Fibroblast of mammary gland (primary cell): ENCODE results near the gene KCNQ1.

Experiments
- DNase-seq: peaks from one replicate; pipeline ENCODE4 v3.0.0-alpha.2; 2010; ENCODE audit warnings: low read depth
- H3K4me3 ChIP-seq: 2 replicates; pipeline ENCODE4 v1.5.1; 2011; ENCODE audit warnings: low read depth, mild to moderate bottlenecking, low read length, moderate library complexity; ENCODE audit not compliant: control insufficient read depth
- TF ChIP-seq, protein P1 (sequence below): conservative IDR thresholded peaks from 2 replicates; pipeline ENCODE4 v1.5.1; 2011; ENCODE audit warnings: low read depth, low read length, inconsistent platforms; ENCODE audit not compliant: control insufficient read depth, insufficient read depth

Gene KCNQ1

DNA sequence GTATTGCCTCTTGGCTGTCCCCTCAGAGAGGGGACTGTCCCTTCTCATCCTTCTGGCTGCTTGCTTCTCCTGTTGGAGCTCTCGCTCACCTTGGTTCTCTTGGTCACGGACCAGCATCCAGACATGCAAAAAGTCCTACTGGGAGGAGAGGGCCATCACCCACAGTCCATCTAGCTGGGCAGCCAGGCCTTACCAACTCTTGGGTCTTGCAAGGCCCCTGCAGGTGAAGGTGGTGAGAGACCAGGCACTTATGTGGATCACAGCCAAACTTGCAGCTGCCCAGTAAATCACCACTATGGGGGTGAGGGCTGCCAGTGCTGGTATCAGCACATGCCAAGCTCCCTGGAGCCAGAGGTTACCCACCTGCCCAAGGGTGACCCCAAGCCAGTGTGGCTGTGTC is 218.7 kb downstream of the KCNQ1 start:
- TF ChIP-seq, protein P1, sequence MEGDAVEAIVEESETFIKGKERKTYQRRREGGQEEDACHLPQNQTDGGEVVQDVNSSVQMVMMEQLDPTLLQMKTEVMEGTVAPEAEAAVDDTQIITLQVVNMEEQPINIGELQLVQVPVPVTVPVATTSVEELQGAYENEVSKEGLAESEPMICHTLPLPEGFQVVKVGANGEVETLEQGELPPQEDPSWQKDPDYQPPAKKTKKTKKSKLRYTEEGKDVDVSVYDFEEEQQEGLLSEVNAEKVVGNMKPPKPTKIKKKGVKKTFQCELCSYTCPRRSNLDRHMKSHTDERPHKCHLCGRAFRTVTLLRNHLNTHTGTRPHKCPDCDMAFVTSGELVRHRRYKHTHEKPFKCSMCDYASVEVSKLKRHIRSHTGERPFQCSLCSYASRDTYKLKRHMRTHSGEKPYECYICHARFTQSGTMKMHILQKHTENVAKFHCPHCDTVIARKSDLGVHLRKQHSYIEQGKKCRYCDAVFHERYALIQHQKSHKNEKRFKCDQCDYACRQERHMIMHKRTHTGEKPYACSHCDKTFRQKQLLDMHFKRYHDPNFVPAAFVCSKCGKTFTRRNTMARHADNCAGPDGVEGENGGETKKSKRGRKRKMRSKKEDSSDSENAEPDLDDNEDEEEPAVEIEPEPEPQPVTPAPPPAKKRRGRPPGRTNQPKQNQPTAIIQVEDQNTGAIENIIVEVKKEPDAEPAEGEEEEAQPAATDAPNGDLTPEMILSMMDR = no peak
- no peak for DNase-seq
- H3K4me3 ChIP-seq = no peak overlapping the region

DNA sequence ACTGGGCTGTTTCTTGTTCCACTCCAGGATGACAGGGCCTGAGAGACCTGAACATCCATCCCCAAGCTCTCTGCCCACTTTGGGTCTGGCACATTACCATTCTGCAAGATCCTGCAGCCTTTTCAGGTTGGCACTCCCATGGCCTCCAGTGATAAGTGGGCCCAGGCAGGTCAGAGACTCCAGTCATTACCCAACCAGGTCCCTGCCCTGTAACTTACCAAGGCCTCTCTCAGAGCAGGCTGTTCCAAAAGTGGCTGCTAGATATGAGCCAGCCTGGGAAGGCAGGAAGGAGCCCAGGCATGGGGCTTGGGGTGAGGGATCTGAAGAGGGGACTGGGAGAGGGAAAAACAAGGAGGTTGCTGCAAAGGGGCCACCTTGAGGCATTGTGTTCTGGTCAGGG is 219.1 kb downstream of the KCNQ1 start:
- DNase-seq = no peak
- TF ChIP-seq, protein P1 = no peak
- H3K4me3 ChIP-seq = no peak overlapping the region

DNA sequence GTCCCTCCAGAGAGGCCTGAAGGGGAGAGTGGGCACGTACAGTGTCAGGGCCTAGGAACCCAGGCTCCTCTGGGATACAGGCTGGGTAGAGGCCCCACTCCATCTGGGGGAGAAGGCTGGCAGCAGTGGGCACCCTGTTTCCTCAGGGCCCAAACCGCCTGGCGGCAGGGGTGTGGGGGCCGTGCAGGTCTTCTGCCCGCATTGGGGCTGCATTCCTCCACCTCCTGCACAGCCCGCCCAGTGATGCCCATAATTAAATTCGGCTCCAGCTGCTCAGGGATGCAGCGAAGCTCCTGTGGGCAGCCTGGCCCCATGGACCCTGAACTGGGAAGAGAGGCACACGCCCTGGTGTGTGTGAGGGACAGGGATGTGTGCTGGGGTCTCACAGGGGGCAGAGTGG is 219.6 kb downstream of the KCNQ1 start:
- no peak for DNase-seq
- TF ChIP-seq, protein P1 = no peak

DNA sequence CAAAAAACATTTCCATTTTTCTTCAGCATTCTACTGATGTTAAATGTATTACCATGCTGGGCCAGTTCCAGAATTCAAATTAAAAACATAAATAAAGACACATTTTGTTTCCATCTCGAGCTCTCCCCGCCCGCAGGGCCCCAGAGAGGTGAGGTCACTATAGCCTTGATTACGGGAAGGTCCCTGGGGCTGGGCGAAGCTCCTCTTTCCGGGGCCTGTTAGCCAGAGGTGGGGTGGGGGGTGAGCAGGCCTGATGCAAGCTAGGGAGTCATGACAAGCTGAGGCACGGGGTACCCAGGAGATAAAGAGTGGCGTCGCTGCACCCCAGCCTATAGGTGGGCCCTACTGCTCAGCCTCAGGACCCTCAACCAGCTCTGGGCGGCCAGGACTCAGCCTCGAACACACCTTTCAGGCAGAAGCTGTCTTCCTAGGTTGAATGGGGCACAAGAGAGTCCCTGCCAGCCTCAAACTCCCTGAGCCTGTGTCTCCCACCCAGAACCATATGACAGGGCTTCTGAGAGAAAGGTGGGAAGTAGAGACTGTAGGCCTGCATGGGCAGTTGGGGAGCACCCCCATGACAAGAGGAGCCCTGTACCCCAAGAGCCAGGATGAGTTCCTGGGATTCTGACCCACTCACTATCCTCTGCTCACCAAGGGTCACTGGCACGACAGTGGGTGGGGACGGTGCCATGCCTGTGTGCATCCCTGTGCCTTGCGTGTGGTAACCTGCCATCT is 220.2 kb downstream of the KCNQ1 start:
- no peak for DNase-seq
- no peak overlapping the region for H3K4me3 ChIP-seq
- TF ChIP-seq, protein P1 = no peak

More for the DNA sequence above, 219.6 kb downstream of the KCNQ1 start:
- no peak overlapping the region for H3K4me3 ChIP-seq

DNA sequence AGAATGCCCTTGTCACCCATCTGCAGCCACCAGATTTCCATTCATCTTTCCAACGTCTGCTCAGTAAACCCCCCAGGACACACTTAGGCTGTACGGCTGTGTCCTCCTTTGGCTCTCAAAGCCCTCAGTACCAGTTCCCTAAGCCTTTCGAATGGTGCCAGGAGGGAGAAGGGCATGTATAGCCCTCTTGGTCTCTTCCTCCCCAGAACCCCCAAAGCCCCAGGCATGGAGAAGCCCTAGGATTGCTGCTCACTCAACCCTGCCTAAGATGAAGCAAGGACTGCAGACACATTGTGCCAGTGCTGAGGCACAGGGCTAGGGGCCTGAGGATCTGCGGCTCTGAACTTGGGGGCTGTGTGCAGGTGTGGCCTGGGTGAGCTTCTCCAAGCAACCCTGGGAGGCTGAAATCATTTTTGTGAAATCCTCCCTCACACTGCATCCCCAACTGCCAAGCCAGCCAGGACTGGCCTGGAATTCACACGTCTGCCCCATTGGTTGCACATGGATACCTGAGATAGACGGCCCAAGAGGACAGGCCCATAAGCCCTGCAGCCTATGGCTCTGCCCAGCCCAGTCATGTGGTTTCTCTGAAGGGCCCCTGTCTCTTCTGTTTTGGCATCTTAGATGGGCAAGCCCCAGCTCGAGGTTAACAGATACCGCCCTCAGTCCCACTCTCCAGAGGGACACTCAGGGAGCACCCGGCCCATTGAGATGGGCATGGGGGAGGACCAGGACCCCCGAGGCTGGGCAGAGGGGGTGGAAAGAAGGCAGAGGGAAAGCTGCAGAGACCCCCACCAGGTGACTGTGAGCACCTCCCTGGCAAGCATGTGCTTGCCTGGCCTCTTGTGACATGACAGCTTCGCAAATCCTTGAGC is 221.0 kb downstream of the KCNQ1 start:
- DNase-seq = no peak
- TF ChIP-seq, protein P1 = no peak
- H3K4me3 ChIP-seq = no peak overlapping the region

DNA sequence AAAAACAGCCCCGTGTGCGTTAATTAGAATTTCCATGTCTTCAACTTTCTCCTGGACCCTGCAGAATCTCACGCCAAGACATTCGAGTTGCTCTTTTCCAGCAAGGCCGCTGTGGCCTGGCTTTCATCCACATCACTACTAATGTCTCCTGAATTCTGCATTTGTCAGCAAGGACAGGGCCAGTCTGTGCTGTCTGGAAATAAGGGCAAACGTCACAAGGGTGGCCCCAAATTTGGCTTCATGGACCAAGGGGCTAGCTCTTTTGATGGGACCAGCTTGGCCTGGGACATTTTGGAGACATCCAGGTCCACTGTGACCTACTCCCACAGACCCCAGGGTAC is 221.6 kb downstream of the KCNQ1 start:
- TF ChIP-seq, protein P1 = no peak
- DNase-seq = peak; percentile 29
- H3K4me3 ChIP-seq = no peak overlapping the region
